HepG2 (cell line): ENCODE results near the gene FAM228A. TPM values are rescaled to one million over a fixed set of nuclear protein-coding genes. Genes with fewer than 3 reads are reported as not detected.

Experiments used
- AGO2 ChIP-seq: fragments of 200-400 bp; formaldehyde crosslinking; optimal IDR thresholded peaks from 2 replicates; pipeline ENCODE3; 2017; ENCODE audit warnings: mild to moderate bottlenecking, low read depth, low read length, moderate library complexity
- ARNT ChIP-seq: fragments of 450-650 bp; IDR thresholded peaks from 2 replicates; pipeline ENCODE4 v1.6.1; 2017
- ATF2 ChIP-seq: sonication (generic); formaldehyde crosslinking; IDR thresholded peaks from 2 replicates; pipeline ENCODE4 v1.4.0; 2020; ENCODE audit warnings: missing genetic modification reagents
- ELF1 ChIP-seq: sonication (generic); formaldehyde crosslinking; IDR thresholded peaks from 2 replicates; pipeline ENCODE4 v1.4.0; 2020; ENCODE audit warnings: missing genetic modification reagents
- EP300 ChIP-seq, 3 experiments: sonication (generic) in 1 of 3; formaldehyde crosslinking in 1 of 3; IDR thresholded peaks; 2 replicates each; pipeline versions ENCODE4 v1.5.1 to v1.6.1; 2011 to 2020; ENCODE audit warnings: low read depth in 2 of 3, low read length in 2 of 3, borderline replicate concordance in 1 of 3, improper control_type of control experiment in 1 of 3, mild to moderate bottlenecking in 1 of 3, missing genetic modification reagents in 1 of 3, moderate library complexity in 1 of 3
- EZH2 ChIP-seq: conservative IDR thresholded peaks from 2 replicates; pipeline ENCODE4 v1.6.1; 2012; ENCODE audit warnings: mild to moderate bottlenecking, low read depth, low read length, moderate library complexity
- NCOA1 ChIP-seq: sonication (generic); formaldehyde crosslinking; IDR thresholded peaks from 2 replicates; pipeline ENCODE4 v1.9.0; 2021; ENCODE audit warnings: missing genetic modification reagents
- NCOA2 ChIP-seq: sonication (generic); formaldehyde crosslinking; IDR thresholded peaks from 2 replicates; pipeline ENCODE4 v1.8.0; 2022; ENCODE audit warnings: inconsistent platforms
- PAWR ChIP-seq: sonication (generic); formaldehyde crosslinking; IDR thresholded peaks from 2 replicates; pipeline ENCODE4 v1.4.0; 2020; ENCODE audit warnings: missing genetic modification reagents, mild to moderate bottlenecking, borderline replicate concordance
- TBP ChIP-seq: sonication (generic); formaldehyde crosslinking; IDR thresholded peaks from 2 replicates; pipeline ENCODE4 v1.5.0; 2020; ENCODE audit warnings: missing genetic modification reagents
- UBTF ChIP-seq: sonication (generic); formaldehyde crosslinking; IDR thresholded peaks from 2 replicates; pipeline ENCODE4 v1.4.0; 2020; ENCODE audit warnings: mild to moderate bottlenecking, missing genetic modification reagents
- WIZ ChIP-seq: sonication (generic); formaldehyde crosslinking; IDR thresholded peaks from 2 replicates; pipeline ENCODE4 v1.5.1; 2020; ENCODE audit warnings: mild to moderate bottlenecking, missing genetic modification reagents
- ZC3H4 ChIP-seq: sonication (generic); formaldehyde crosslinking; IDR thresholded peaks from 2 replicates; pipeline ENCODE4 v1.4.0; 2020; ENCODE audit warnings: missing genetic modification reagents, borderline replicate concordance
- ZNF274 ChIP-seq: sonication (generic); formaldehyde crosslinking; IDR thresholded peaks from 2 replicates; pipeline ENCODE4 v1.5.1; 2020; ENCODE audit warnings: mild to moderate bottlenecking, missing genetic modification reagents
- ZNF460 ChIP-seq: sonication (generic); formaldehyde crosslinking; IDR thresholded peaks from 2 replicates; pipeline ENCODE4 v1.5.1; 2020; ENCODE audit warnings: missing genetic modification reagents, mild to moderate bottlenecking, borderline replicate concordance
- ZNF530 ChIP-seq: sonication (generic); formaldehyde crosslinking; IDR thresholded peaks from 2 replicates; pipeline ENCODE4 v1.5.0; 2020; ENCODE audit warnings: low read depth, mild to moderate bottlenecking, missing genetic modification reagents
- ZNF547 ChIP-seq: sonication (generic); formaldehyde crosslinking; IDR thresholded peaks from 2 replicates; pipeline ENCODE4 v1.5.1; 2020; ENCODE audit warnings: mild to moderate bottlenecking, missing genetic modification reagents
- ZNF614 ChIP-seq: IDR thresholded peaks from 2 replicates; pipeline ENCODE4 v1.6.1; 2018; ENCODE audit warnings: missing biosample characterization, missing genetic modification reagents, inconsistent platforms, borderline replicate concordance
- ZNF740 ChIP-seq: sonication (generic); formaldehyde crosslinking; IDR thresholded peaks from 2 replicates; pipeline ENCODE4 v1.4.0; 2020; ENCODE audit warnings: missing genetic modification reagents
- polyA plus RNA-seq, 8 experiments: library from polyadenylated mRNA; depleted of rRNA in 3 of 8; stranded (reverse) in 7 of 8; unstranded in 1 of 8; fragments of >200 nt; fragmentation: Illumina TruSeq in 4 of 8; extraction: Trizol in 4 of 8; gene quantifications; 2 replicates each; pipeline versions ENCODE4 v1.2.1 to v1.2.3, GENCODE V29; 2011 to 2016; ENCODE audit warnings: low read depth in 4 of 8, missing spikeins in 1 of 8, mixed read lengths in 1 of 8; ENCODE audit not compliant: insufficient read depth in 1 of 8
- total RNA-seq, 5 experiments: library from RNA; depleted of rRNA; stranded (reverse); fragments of >200 nt; fragmentation: Illumina TruSeq; extraction: Trizol; gene quantifications; 2 replicates each; pipeline ENCODE4 v1.2.3, GENCODE V29; 2016; ENCODE audit warnings: low read depth in 1 of 5
- TF ChIP-seq, protein P1 (sequence below): sonication (generic); formaldehyde crosslinking; IDR thresholded peaks from 2 replicates; pipeline ENCODE4 v1.8.0; 2022; ENCODE audit warnings: missing genetic modification reagents, low read depth, mild to moderate bottlenecking, borderline replicate concordance
- TF ChIP-seq, protein P2 (sequence below): sonication (generic); formaldehyde crosslinking; IDR thresholded peaks from 2 replicates; pipeline ENCODE4 v1.4.0; 2020; ENCODE audit warnings: missing genetic modification reagents

FAM228A gene
- total and polyA plus RNA-seq, 2 of the 13 experiments (the other 11 are each of a cell fraction or from before 2014, with no cell fraction given) = not detected

DNA sequence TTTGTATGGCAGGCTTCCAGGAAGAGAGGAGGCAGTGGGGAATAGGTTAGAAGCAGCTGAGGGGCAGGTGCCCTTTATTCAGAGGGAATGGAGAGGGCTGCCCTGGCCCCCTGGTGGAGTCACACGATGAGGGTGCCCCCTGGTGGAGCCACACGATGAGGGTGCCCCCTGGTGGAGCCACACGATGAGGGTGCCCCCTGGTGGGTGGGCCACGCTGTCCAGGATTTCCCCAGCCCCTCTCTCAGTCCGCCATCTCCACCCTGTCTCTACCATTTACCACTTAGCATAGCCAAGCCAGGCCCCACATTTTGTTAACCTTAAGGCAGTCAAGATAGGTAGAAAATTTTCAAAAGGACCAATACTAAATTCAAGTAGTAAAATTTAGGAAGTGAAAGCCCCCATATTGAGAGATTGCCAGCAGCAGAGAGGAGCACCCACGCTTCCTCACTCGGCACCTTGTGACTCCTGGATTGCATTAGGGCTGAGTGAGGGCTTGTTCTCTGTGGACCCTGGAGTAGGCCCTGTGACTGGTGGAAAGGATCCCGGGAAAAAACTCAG is 10.4 kb upstream of the FAM228A start (continued):
- no peak for TF ChIP-seq PAWR
- TF ChIP-seq ZNF460 (CRISPR knock-in tag) = no peak
- TF ChIP-seq WIZ (CRISPR knock-in tag) = no peak
- no peak for TF ChIP-seq AGO2
- TF ChIP-seq ZC3H4 (CRISPR knock-in tag) = no peak
- TF ChIP-seq, protein P1, sequence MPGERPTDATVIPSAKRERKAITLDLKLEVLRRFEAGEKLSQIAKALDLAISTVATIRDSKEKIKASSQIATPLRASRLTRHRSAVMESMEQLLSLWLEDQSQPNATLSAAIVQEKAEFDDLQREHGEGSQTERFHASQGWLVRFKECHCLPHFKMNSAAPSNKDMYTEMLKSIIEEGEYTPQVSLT (CRISPR knock-in tag) = no peak
- TF ChIP-seq ELF1 = no peak
- no peak for TF ChIP-seq ZNF740
- no peak for TF ChIP-seq ZNF530 (CRISPR knock-in tag)
- no peak for TF ChIP-seq ZNF274
- no peak for TF ChIP-seq ZNF547 (CRISPR knock-in tag)
- TF ChIP-seq NCOA1 (CRISPR knock-in tag) = no peak
- TF ChIP-seq EP300 (IDR thresholded peaks at IDR 0.05; ENCODE audit: low read depth in 2 of 2, low read length in 2 of 2) = no peak
- no peak for TF ChIP-seq EP300 (CRISPR knock-in tag; IDR thresholded peaks at IDR 0.05; ENCODE audit: borderline replicate concordance)
- TF ChIP-seq EZH2 = no peak
- TF ChIP-seq UBTF (CRISPR knock-in tag) = peak; percentile 39; the same call in 1 of the 2 replicates
- 0 out of 2 replicates have a peak, but pooled peaks have one; percentile 49 for TF ChIP-seq ATF2 (CRISPR knock-in tag)
- no peak for TF ChIP-seq ZNF614 (CRISPR knock-in tag)
- no peak for TF ChIP-seq ARNT
- TF ChIP-seq, protein P2, sequence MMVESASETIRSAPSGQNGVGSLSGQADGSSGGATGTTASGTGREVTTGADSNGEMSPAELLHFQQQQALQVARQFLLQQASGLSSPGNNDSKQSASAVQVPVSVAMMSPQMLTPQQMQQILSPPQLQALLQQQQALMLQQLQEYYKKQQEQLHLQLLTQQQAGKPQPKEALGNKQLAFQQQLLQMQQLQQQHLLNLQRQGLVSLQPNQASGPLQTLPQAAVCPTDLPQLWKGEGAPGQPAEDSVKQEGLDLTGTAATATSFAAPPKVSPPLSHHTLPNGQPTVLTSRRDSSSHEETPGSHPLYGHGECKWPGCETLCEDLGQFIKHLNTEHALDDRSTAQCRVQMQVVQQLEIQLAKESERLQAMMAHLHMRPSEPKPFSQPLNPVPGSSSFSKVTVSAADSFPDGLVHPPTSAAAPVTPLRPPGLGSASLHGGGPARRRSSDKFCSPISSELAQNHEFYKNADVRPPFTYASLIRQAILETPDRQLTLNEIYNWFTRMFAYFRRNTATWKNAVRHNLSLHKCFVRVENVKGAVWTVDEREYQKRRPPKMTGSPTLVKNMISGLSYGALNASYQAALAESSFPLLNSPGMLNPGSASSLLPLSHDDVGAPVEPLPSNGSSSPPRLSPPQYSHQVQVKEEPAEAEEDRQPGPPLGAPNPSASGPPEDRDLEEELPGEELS (CRISPR knock-in tag) = no peak
- TF ChIP-seq NCOA2 (CRISPR knock-in tag) = no peak
- TF ChIP-seq TBP = no peak
